BE2C (cell line): ENCODE results near the gene CORO1C.
"Not testable (repeated sequence)": the region's sequence is repeated elsewhere in the genome, so short reads cannot be mapped to it uniquely, and the experiment has no call there.

ENCODE experiments used
- DNase-seq: peaks from one replicate; pipeline ENCODE4 v3.0.0-alpha.2; 2020
- H3K27me3 ChIP-seq: fragments of 250-450 bp; sonication (Bioruptor Pico); 2 replicates; pipeline ENCODE4 v1.5.1; 2020; ENCODE audit warnings: mild to moderate bottlenecking
- H3K36me3 ChIP-seq: fragments of 250-450 bp; sonication (Bioruptor Pico); 2 replicates; pipeline ENCODE4 v1.5.1; 2020; ENCODE audit warnings: mild to moderate bottlenecking
- H3K4me1 ChIP-seq: fragments of 250-450 bp; sonication (Bioruptor Pico); 2 replicates; pipeline ENCODE4 v1.5.1; 2020
- H3K4me3 ChIP-seq: 2 replicates; pipeline ENCODE4 v1.5.1; 2011; ENCODE audit warnings: low read depth, low read length
- H3K9me3 ChIP-seq: fragments of 250-450 bp; sonication (Bioruptor Pico); 2 replicates; pipeline ENCODE4 v1.5.1; 2020
- TF ChIP-seq, protein P1 (sequence below): IDR thresholded peaks from 2 replicates; pipeline ENCODE4 v1.5.1; 2012; ENCODE audit warnings: mild to moderate bottlenecking, low read depth, low read length

CORO1C gene

DNA sequence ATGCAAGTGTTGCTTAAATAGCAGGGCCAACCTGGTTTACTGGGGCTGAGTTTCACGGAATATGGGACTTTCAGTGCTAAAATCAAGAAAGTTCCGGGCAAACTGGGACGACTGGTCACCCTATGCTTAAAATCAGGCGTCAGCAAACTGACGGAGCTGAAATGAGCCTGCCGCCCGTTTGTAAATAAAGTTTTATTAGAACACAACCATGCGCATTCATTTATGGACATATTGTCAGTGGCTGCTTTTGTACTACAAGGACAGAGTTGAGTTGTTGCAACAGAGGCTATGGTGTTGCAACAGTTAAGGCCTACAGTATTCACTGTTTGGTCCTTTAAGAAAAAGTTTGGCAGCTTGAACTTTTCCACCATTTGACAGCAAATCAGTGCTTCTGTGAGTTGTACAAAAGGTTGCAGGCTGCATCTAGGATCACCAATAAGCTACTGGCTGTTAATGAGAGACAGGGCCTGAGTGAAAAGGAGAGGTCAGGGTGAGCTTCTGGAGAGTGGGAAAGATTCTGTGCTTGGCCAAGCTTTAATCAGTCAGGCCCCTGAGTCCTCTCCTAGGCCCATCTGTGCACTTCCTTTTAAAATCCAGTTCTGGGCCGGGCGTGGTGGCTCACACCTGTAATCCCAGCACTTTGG, 111.0 kb downstream of the CORO1C start:
- no peaks in the 10 kb centered on the region for H3K9me3 ChIP-seq
- H3K4me1 ChIP-seq, result no peaks in the 10 kb centered on the region
- no peak overlapping the region for H3K4me3 ChIP-seq
- no peak for DNase-seq
- no peaks in the 10 kb centered on the region for H3K36me3 ChIP-seq
- TF ChIP-seq, protein P1, sequence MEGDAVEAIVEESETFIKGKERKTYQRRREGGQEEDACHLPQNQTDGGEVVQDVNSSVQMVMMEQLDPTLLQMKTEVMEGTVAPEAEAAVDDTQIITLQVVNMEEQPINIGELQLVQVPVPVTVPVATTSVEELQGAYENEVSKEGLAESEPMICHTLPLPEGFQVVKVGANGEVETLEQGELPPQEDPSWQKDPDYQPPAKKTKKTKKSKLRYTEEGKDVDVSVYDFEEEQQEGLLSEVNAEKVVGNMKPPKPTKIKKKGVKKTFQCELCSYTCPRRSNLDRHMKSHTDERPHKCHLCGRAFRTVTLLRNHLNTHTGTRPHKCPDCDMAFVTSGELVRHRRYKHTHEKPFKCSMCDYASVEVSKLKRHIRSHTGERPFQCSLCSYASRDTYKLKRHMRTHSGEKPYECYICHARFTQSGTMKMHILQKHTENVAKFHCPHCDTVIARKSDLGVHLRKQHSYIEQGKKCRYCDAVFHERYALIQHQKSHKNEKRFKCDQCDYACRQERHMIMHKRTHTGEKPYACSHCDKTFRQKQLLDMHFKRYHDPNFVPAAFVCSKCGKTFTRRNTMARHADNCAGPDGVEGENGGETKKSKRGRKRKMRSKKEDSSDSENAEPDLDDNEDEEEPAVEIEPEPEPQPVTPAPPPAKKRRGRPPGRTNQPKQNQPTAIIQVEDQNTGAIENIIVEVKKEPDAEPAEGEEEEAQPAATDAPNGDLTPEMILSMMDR, result no peak
- H3K27me3 ChIP-seq, result no peaks in the 10 kb centered on the region

DNA sequence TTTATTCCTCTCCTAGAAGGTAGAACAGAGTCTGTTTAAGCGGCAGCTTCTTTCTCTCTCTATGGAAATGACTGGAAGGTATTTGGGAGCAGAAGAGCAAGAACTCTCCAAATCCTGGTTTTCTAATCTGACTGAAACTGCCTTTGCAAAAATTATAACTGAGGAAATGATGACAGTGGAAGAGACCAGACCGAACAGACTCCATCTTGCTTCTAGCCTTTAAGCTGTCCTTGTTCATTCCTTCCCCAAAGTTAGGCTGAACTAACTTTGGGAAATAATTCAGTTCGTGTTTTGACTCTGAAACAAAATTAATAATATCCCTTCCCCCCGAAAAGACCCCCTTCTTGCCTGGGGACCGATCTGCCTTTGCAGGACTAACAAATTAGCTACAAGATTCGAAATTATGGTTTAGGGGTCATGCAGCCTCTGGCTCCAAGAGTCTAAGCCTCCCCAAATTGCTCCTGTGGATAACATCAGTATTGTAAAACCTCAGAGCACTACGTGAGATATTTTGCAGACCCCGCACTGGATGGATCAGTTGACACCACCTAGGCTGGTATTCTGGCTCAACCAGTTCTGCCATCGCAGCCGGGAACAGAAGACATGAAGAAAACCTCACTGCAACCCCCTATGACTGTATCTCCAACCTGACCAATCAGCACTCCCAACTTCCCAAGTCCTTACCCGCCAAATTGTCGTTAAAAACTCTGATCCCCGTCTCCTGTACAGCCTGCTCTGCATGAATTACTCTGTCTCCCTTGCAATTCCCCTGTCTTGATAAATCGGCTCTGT, 111.8 kb downstream of the CORO1C start:
- Histone ChIP-seq H3K4me3 (no peak overlapping the region), H3K9me3 (no peaks in the 10 kb centered on the region), H3K36me3 (no peaks in the 10 kb centered on the region), H3K4me1 (no peaks in the 10 kb centered on the region), H3K27me3 (no peaks in the 10 kb centered on the region)
- DNase-seq, result no peak
- TF ChIP-seq, protein P1, result no peak

DNA sequence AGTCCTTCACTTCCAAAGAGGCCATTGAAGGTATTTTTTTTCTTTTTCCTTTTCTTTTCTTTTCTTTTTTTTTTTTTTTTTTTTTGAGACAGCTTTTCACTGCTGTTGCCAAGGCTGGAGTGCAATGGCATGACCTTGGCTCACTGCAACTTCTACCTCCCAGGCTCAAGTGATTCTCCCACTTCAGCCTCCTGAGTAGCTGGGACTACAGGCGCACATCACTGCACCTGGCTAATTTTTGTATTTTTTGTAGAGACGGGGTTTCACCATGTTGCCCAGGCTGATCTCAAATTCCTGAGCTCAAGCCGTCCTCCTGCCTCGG, 112.4 kb downstream of the CORO1C start:
- not testable (repeated sequence) for H3K36me3 ChIP-seq, H3K4me3 ChIP-seq, H3K9me3 ChIP-seq, DNase-seq, H3K4me1 ChIP-seq, H3K27me3 ChIP-seq

DNA sequence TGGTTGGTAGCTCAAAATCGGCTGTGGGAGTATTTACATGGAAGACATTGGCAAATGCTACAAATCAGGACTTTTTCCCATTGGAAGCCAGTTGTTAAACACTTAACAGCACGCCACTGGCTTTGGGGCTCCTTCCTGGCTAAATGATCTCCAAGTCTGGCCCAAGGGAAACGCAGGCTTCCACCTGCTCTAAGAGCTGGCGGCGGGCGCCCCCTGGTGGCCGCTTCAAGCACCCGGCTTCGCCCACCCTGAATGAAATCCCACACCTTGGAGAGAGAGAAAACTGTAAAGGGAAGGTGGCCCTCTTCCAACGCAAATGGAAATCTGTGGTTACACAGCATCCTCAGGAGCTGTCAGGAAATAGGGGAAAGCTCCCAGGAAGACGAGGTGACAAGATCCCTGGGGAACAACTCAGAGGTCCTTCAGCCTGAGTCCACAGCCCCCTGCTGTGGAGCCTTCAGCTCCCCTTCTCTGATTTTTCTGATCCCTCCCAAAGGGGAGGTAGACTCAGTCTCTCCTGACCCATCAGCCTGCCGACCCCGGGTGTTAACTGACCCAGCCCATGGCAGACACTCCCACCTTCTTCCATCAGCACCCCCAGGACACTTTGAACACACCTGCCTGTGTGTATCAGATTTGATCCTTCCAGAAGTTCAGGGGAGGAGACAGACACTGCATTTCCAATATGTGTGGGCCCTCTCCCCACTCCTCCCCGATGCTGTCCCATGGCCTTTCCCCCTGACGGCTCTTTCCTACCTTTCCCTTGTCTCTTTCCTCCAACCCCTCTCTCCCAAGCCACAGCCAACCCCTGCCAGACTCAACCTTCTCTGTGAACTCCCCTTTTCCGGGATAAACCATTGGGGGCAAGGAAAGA, 113.0 kb downstream of the CORO1C start:
- Histone ChIP-seq H3K9me3 (no peaks in the 10 kb centered on the region), H3K27me3 (no peaks in the 10 kb centered on the region), H3K4me3 (no peak overlapping the region), H3K4me1 (no peaks in the 10 kb centered on the region), H3K36me3 (no peaks in the 10 kb centered on the region)
- TF ChIP-seq, protein P1, result peak; percentile 99
- DNase-seq, result peak; percentile 90

DNA sequence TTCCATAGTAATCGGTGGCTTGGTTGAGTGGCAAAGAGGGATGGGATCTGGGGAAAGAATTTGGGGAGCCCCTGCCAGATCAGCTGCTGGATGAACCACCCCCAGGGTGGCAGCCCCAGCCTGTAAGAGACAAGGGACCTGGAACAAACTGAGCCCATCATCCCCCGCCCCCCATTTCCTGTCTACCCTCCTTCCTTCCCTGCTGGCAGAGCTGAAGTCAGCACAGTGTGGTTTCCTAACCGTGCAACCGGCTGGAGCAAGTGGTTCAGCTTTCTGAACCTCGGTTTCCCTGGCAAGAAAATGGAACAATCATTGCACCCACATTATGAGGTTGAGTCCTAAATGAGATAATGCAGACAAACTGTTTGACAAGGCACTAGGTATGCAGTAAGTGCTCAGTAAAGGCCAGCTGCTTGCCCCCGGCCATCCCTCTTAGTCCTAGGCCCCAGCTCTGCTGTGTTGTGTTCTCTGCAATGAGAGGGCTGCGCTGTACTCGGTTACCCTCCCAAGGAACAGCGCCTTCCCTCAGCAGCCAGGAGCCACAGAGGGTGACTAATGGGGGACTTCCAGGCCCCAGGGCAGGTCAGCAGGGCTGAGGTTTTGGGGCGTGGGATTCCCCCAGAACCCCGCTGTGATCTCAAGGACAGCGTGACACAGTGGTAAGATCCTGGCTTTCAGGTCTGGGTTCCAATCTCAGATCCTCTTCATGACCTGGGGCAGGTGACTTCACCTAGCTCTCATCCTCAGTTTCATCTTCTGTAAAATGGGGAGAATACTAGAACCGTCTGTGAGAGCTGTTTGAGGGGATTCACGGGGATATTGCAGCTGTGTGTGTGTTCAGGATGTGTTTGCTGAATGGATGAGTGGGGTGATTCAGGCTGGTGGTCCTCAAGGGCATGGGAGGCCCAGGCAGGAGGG, 114.1 kb downstream of the CORO1C start:
- no peak for DNase-seq
- Histone ChIP-seq H3K4me3 (no peak overlapping the region), H3K36me3 (no peaks in the 10 kb centered on the region), H3K9me3 (no peaks in the 10 kb centered on the region), H3K27me3 (no peaks in the 10 kb centered on the region), H3K4me1 (no peaks in the 10 kb centered on the region)
- TF ChIP-seq, protein P1, result no peak

DNA sequence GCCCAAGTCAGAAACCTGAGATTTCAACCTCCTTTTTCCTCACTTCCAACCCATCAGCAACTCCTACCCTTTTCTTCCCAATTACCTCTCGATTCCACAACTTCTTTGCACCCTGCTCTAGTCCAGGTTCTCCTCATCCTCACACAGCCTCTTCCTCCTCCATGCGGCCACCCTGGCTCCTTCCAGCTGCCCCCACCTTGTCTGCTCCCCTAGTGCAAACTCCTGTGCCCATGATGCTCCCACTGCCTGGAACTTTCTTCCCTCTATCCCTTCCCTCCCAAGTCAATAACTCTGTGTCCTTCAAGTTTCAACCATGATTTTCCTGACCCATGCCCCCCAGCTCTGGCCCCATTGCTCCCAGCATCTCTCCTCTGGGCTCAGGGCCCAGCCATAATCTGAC, 115.0 kb downstream of the CORO1C start:
- Histone ChIP-seq H3K4me1 (no peaks in the 10 kb centered on the region), H3K27me3 (no peaks in the 10 kb centered on the region), H3K9me3 (no peaks in the 10 kb centered on the region), H3K4me3 (no peak overlapping the region), H3K36me3 (no peaks in the 10 kb centered on the region)
- TF ChIP-seq, protein P1, result no peak
- DNase-seq, result no peak
